ENCODE data around the gene VEPH1.

Gene VEPH1

GRCh38 chr3:157479464-157480243 lies 23.6 kb downstream of the VEPH1 start:
- no peak overlapping the region for H3K4me3 ChIP-seq (ENCODE audit: low read depth, low read length)
- no peak for DNase-seq (ENCODE audit: low read depth)
- TF ChIP-seq, protein P1, sequence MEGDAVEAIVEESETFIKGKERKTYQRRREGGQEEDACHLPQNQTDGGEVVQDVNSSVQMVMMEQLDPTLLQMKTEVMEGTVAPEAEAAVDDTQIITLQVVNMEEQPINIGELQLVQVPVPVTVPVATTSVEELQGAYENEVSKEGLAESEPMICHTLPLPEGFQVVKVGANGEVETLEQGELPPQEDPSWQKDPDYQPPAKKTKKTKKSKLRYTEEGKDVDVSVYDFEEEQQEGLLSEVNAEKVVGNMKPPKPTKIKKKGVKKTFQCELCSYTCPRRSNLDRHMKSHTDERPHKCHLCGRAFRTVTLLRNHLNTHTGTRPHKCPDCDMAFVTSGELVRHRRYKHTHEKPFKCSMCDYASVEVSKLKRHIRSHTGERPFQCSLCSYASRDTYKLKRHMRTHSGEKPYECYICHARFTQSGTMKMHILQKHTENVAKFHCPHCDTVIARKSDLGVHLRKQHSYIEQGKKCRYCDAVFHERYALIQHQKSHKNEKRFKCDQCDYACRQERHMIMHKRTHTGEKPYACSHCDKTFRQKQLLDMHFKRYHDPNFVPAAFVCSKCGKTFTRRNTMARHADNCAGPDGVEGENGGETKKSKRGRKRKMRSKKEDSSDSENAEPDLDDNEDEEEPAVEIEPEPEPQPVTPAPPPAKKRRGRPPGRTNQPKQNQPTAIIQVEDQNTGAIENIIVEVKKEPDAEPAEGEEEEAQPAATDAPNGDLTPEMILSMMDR (conservative IDR thresholded peaks at IDR 0.05; ENCODE audit: low read depth, low read length): no peak

DNA sequence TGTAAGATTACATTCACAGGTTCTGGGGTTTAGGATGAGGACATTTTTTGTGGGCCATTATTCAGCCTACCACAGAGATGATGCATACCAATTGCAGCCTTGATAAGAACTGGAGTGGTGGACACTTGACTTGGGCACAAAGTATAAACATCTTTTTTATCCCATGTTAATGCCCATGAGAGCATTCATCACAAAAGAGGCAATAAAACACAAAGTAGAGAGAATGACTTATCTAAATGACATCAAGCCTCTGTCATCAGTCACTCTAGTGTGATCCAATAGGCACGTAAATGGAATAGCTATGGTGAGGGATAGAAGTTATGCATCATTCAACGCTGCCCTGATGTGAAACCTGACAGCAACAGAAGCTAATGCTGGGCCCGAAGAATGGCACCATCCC lies 25.8 kb downstream of the VEPH1 start:
- DNase-seq (ENCODE audit: low read depth): no peak
- TF ChIP-seq, protein P1 (conservative IDR thresholded peaks at IDR 0.05; ENCODE audit: low read depth, low read length): no peak
- no peak overlapping the region for H3K4me3 ChIP-seq (ENCODE audit: low read depth, low read length)

DNA sequence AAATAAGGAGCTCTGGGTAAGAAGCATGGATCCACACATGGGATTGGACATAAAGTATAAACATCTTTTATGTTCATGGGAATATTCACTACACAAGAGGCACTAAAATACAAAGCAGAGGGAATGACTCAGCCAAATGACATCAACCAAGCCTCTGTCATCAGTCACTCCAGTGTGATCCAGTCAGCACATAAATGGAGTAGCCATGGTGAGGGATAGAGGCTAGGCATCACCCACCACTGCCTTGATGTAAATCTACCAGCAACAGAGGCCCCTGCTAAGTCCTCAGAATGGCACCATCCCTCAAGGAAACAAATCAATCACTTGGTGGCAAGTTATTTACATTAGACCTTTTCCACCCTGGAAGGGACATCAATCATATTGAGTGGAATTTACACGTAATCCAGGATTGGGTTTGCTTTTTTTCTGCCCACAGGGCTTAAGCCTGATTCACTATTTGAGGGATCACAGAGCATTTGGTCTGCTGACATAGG lies 27.2 kb downstream of the VEPH1 start:
- H3K4me3 ChIP-seq (ENCODE audit: low read depth, low read length): no peak overlapping the region
- TF ChIP-seq, protein P1 (conservative IDR thresholded peaks at IDR 0.05; ENCODE audit: low read depth, low read length): no peak
- peak; percentile 34 for DNase-seq (ENCODE audit: low read depth)

DNA sequence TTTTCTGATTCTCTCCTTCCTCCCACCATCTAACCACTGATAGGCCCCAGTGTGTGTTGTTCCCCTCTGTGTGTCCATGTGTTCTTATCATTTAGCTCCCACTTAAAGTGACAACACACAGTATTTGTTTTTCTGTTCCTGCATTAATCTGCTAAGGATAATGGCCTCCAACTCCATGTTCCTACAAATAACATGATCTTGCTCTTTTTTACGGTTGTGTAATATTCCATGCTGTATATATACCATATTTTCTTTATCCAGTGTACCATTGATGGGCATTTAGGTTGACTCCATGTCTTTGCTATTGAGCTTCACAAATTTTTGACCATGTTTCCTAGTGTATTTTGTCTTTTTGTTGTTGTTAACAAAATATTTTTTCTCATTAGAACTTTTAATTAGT lies 30.6 kb downstream of the VEPH1 start:
- DNase-seq (ENCODE audit: low read depth): no peak
- TF ChIP-seq, protein P1 (conservative IDR thresholded peaks at IDR 0.05; ENCODE audit: low read depth, low read length): no peak
- no peak overlapping the region for H3K4me3 ChIP-seq (ENCODE audit: low read depth, low read length)

DNA sequence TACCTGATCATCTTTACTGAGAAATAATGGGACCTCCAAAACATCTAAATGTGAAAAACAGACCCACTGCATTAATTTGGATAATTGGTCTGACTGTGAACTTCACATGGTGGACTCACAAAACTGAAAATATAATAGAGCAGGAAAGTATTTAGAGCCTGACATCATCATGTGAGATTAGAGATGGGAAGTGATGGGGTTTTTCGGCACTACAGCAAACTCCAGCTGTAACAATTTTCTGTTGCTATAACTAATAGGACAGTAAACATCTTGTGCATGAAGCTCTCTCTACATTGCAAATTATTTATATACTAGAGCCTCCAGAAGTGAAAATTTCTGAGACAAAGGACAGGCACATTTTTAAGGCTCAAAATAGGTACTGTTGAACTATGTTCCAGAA lies 32.2 kb downstream of the VEPH1 start:
- no peak overlapping the region for H3K4me3 ChIP-seq (ENCODE audit: low read depth, low read length)
- TF ChIP-seq, protein P1 (conservative IDR thresholded peaks at IDR 0.05; ENCODE audit: low read depth, low read length): no peak
- DNase-seq (ENCODE audit: low read depth): peak; percentile 51

DNA sequence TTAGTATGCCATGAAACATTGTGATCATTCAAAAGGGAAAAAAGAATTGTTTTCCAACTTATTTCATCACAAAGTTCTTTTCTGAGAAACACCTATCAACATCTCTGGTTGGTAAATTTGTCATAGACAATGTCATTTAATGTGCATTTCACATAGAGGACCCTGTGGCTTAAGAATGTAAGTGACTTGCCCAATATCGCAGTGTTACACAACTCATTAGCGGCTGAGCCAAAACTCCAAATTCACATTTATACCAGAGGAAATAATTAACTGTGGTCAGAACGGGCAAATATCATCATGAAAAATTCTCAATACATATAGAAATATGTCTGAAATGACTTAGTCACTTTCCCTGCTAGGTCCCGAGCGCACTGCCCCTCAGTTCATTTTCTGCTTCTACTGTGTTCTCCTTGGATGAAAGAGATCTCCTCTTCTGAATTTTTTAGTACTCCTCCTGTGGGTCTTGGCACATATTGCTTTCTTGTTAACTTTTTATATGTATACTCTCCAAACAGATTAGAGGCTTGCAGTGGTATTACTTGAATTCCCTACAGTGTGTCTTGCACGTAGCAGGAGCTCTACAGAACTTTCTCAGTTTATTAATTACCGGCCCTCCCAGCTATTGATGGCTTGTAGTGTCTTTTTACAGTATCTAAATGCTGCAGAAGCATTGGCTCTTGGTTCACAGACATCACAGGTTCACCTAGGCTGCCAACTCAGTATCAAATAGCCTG lies 33.5 kb downstream of the VEPH1 start:
- TF ChIP-seq, protein P1 (conservative IDR thresholded peaks at IDR 0.05; ENCODE audit: low read depth, low read length): no peak
- no peak overlapping the region for H3K4me3 ChIP-seq (ENCODE audit: low read depth, low read length)
- DNase-seq (ENCODE audit: low read depth): no peak
